Astrocyte (in vitro differentiated cells and primary cell): Measurements from ENCODE around the gene CBFA2T2. TPM values are rescaled to one million over a fixed set of nuclear protein-coding genes. Genes with fewer than 3 reads are reported as not detected.

Experiments used
- DNase-seq: peaks from one replicate; pipeline ENCODE4 v3.0.0-alpha.2; 2010; ENCODE audit warnings: low read depth
- FAIRE-seq: peaks from 2 replicates; lab custom pipeline; 2011; peaks lifted over from hg19 to GRCh38; lab: Jason Lieb, UNC
- H2AFZ ChIP-seq: 2 replicates; pipeline ENCODE4 v1.6.0; 2012; ENCODE audit warnings: low read depth, low read length, inconsistent platforms
- H3K27ac ChIP-seq: 2 replicates; pipeline ENCODE4 v1.5.1; 2011; ENCODE audit warnings: low read depth, low read length, inconsistent platforms
- H3K27me3 ChIP-seq: 2 replicates; pipeline ENCODE4 v1.6.0; 2011; ENCODE audit warnings: low read length, inconsistent platforms; ENCODE audit not compliant: insufficient read depth
- H3K36me3 ChIP-seq: 2 replicates; pipeline ENCODE4 v1.5.1; 2011; ENCODE audit warnings: low read length, inconsistent platforms; ENCODE audit not compliant: insufficient read depth
- H3K4me1 ChIP-seq: 2 replicates; pipeline ENCODE4 v1.5.1; 2011; ENCODE audit warnings: low read length, inconsistent platforms; ENCODE audit not compliant: insufficient read depth
- H3K4me2 ChIP-seq: 2 replicates; pipeline ENCODE4 v1.6.0; 2012; ENCODE audit warnings: low read length, inconsistent platforms
- H3K4me3 ChIP-seq: 2 replicates; pipeline ENCODE4 v1.5.1; 2011; ENCODE audit warnings: low read depth, mild to moderate bottlenecking, low read length, inconsistent platforms; ENCODE audit not compliant: insufficient read depth
- H3K79me2 ChIP-seq: 2 replicates; pipeline ENCODE4 v1.6.0; 2012; ENCODE audit warnings: mild to moderate bottlenecking, low read length, inconsistent platforms; ENCODE audit not compliant: insufficient read depth
- H3K9ac ChIP-seq: 2 replicates; pipeline ENCODE4 v1.6.0; 2012; ENCODE audit warnings: mild to moderate bottlenecking, low read length, inconsistent platforms
- H3K9me3 ChIP-seq: 2 replicates; pipeline ENCODE4 v1.5.1; 2012; ENCODE audit warnings: low read depth, mild to moderate bottlenecking, low read length, inconsistent platforms; ENCODE audit not compliant: insufficient read depth
- H4K20me1 ChIP-seq: 2 replicates; pipeline ENCODE4 v1.6.0; 2012; ENCODE audit warnings: low read length, inconsistent platforms; ENCODE audit not compliant: insufficient read depth
- H3K27ac Mint-ChIP-seq: one replicate; pipeline ENCODE4 v1.8.0; 2021; ENCODE audit warnings: mild to moderate bottlenecking, mixed read lengths; ENCODE audit not compliant: unreplicated experiment
- H3K27me3 Mint-ChIP-seq: one replicate; pipeline ENCODE4 v1.8.0; 2021; ENCODE audit warnings: low read depth, mixed read lengths; ENCODE audit not compliant: unreplicated experiment
- H3K36me3 Mint-ChIP-seq: one replicate; pipeline ENCODE4 v1.8.0; 2021; ENCODE audit warnings: low read depth, mixed read lengths; ENCODE audit not compliant: unreplicated experiment
- H3K4me1 Mint-ChIP-seq: one replicate; pipeline ENCODE4 v1.8.0; 2021; ENCODE audit warnings: low read depth, mixed read lengths; ENCODE audit not compliant: unreplicated experiment
- H3K4me3 Mint-ChIP-seq: one replicate; pipeline ENCODE4 v1.8.0; 2021; ENCODE audit warnings: mild to moderate bottlenecking, moderate library complexity, mixed read lengths; ENCODE audit not compliant: unreplicated experiment
- H3K9me3 Mint-ChIP-seq: one replicate; pipeline ENCODE4 v1.8.0; 2021; ENCODE audit warnings: mild to moderate bottlenecking, mixed read lengths; ENCODE audit not compliant: unreplicated experiment
- EZH2 ChIP-seq: IDR thresholded peaks from 2 replicates; pipeline ENCODE4 v1.6.1; 2012; ENCODE audit warnings: mild to moderate bottlenecking, low read length, inconsistent platforms; ENCODE audit not compliant: insufficient read depth
- total RNA-seq: library from RNA; stranded (reverse); gene quantifications from 2 replicates; pipeline ENCODE4 v1.2.1, GENCODE V29; 2021
- TF ChIP-seq, protein P1 (sequence below): IDR thresholded peaks from 2 replicates; pipeline ENCODE4 v1.5.1; 2011; ENCODE audit warnings: low read depth, mild to moderate bottlenecking, inconsistent platforms, low read length, moderate library complexity; ENCODE audit not compliant: insufficient read depth

The CBFA2T2 gene
- total RNA-seq, 1 donor from 2014 or later, result 14.6 TPM

- DNase-seq, result no peak
- H3K4me3 ChIP-seq, result no peak overlapping the region
- H3K9me3 ChIP-seq, result no peaks in the 10 kb centered on the region
- Mint-ChIP-seq H3K4me3 (no peak overlapping the region), H3K36me3 (peaks cover 2% of the 10 kb centered on the region), H3K9me3 (no peaks in the 10 kb centered on the region), H3K27me3 (no peaks in the 10 kb centered on the region), H3K27ac (no peak overlapping the region), H3K4me1 (peaks cover 6% of the 10 kb centered on the region)
- no peaks in the 10 kb centered on the region for H3K4me1 ChIP-seq
- H3K79me2 ChIP-seq, result no peaks in the 10 kb centered on the region
- peaks cover 12% of the 10 kb centered on the region for H4K20me1 ChIP-seq
- no peak overlapping the region for H3K9ac ChIP-seq
- no peak overlapping the region for H2AFZ ChIP-seq
- no peak for FAIRE-seq
- no peaks in the 10 kb centered on the region for H3K36me3 ChIP-seq
- no peak overlapping the region for H3K27ac ChIP-seq
- TF ChIP-seq, protein P1, sequence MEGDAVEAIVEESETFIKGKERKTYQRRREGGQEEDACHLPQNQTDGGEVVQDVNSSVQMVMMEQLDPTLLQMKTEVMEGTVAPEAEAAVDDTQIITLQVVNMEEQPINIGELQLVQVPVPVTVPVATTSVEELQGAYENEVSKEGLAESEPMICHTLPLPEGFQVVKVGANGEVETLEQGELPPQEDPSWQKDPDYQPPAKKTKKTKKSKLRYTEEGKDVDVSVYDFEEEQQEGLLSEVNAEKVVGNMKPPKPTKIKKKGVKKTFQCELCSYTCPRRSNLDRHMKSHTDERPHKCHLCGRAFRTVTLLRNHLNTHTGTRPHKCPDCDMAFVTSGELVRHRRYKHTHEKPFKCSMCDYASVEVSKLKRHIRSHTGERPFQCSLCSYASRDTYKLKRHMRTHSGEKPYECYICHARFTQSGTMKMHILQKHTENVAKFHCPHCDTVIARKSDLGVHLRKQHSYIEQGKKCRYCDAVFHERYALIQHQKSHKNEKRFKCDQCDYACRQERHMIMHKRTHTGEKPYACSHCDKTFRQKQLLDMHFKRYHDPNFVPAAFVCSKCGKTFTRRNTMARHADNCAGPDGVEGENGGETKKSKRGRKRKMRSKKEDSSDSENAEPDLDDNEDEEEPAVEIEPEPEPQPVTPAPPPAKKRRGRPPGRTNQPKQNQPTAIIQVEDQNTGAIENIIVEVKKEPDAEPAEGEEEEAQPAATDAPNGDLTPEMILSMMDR, result no peak
- no peak for TF ChIP-seq EZH2
- H3K4me2 ChIP-seq, result no peak overlapping the region
- H3K27me3 ChIP-seq, result no peaks in the 10 kb centered on the region
Observed at GRCh38 chr20:33526769-33527168, 36.9 kb downstream of the CBFA2T2 start.

DNA sequence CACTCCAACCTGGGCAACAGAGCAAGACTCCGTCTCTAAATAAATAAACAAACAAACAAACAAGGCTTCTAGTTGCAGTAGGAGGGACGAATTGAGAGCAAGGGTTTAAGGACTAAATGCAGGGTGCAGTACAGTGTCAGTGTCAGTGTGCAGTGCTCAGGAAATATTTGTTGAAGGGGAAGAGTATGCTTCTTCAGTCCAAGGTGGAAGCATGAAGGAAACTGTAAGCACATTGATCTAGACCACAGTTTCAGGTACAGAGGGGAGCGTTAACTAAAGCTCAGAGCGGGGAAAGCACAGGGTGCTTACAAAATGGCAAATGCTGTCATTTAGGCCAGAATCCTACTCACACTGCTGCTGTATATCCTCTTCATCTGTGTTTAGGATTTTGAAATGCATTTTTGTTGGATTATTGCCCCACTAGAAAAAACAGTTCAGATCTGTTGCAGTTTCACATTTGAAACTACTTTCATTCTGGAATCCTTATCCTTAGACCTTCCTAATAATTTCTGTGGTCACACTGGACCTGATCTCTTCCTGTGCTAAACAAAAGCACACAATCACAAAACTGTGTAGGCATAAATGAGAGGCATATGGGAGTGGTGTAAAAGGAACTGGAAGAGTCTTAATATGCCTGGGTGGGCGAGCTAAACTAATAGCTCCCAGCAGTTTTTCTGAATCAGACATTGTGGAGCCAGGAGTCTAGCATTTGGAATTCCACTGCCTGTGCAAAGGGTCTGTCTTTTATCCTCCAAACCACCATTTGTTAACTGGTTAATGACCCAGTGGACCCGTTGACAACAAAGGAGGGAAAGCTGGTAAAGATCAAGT is 41.4 kb downstream of the CBFA2T2 start:
- Histone ChIP-seq H3K4me1 (no peaks in the 10 kb centered on the region), H3K36me3 (no peaks in the 10 kb centered on the region), H3K4me3 (no peak overlapping the region), H3K27me3 (no peaks in the 10 kb centered on the region), H3K9me3 (no peaks in the 10 kb centered on the region), H3K9ac (no peak overlapping the region), H3K4me2 (peak overlapping the region; percentile 14), H4K20me1 (peaks cover 25% of the 10 kb centered on the region), H3K27ac (no peak overlapping the region), H2AFZ (no peak overlapping the region), H3K79me2 (no peaks in the 10 kb centered on the region)
- Mint-ChIP-seq H3K4me1 (peaks cover 8% of the 10 kb centered on the region), H3K27ac (no peak overlapping the region), H3K36me3 (peaks cover 2% of the 10 kb centered on the region), H3K27me3 (no peaks in the 10 kb centered on the region), H3K9me3 (no peaks in the 10 kb centered on the region), H3K4me3 (no peak overlapping the region)
- FAIRE-seq (no peak), DNase-seq (peak; percentile 54)
- TF ChIP-seq, protein P1, result no peak
- TF ChIP-seq EZH2, result no peak

DNA sequence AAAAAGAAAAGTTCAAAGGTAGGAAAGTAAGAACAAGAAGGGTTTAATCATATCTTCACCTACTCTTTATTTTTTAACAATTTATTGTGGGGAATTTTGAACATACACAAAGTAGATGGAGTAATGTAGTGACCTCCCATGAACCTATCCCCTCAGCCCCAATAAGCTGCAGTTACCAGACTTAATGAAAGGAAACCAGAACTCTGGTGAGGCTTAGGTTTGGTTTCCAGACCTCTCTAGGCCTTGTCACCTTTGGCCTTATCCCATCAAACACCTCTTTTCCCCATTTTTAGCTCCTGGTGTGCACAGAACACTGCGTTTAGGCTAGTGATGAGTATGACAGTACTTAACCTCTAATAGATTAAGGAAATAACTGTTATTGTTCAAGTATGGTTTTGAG is 42.0 kb downstream of the CBFA2T2 start:
- no peak for FAIRE-seq
- no peaks in the 10 kb centered on the region for H3K9me3 Mint-ChIP-seq
- Histone ChIP-seq H3K36me3 (no peaks in the 10 kb centered on the region), H3K4me3 (no peak overlapping the region), H3K4me1 (no peaks in the 10 kb centered on the region), H3K27me3 (no peaks in the 10 kb centered on the region), H3K27ac (no peak overlapping the region), H3K79me2 (no peaks in the 10 kb centered on the region), H4K20me1 (peaks cover 25% of the 10 kb centered on the region), H3K4me2 (peak overlapping the region; percentile 14), H3K9ac (no peak overlapping the region), H2AFZ (no peak overlapping the region), H3K9me3 (no peaks in the 10 kb centered on the region)
- H3K27me3 Mint-ChIP-seq, result no peaks in the 10 kb centered on the region
- peaks cover 8% of the 10 kb centered on the region for H3K4me1 Mint-ChIP-seq
- no peak for TF ChIP-seq EZH2
- TF ChIP-seq, protein P1, result no peak
- no peak overlapping the region for H3K4me3 Mint-ChIP-seq
- H3K36me3 Mint-ChIP-seq, result peaks cover 2% of the 10 kb centered on the region
- H3K27ac Mint-ChIP-seq, result no peak overlapping the region
- no peak for DNase-seq
